Ecto neural progenitor cell (in vitro differentiated cells): ENCODE data around the gene WDR70.
"Not testable (repeated sequence)": the region's sequence is repeated elsewhere in the genome, so short reads cannot be mapped to it uniquely, and the experiment has no call there.

Experiments
- DNase-seq: peaks from one replicate; pipeline ENCODE4 v3.0.0-alpha.2; 2018; ENCODE audit warnings: low spot score

The WDR70 gene

GRCh38 chr5:37454402-37455055 is 75.4 kb downstream of the WDR70 start:
- not testable (repeated sequence) for DNase-seq

GRCh38 chr5:37463191-37464051 is 84.3 kb downstream of the WDR70 start:
- DNase-seq, result not testable (repeated sequence)

- not testable (repeated sequence) for DNase-seq
Measured at GRCh38 chr5:37464581-37464980, 85.5 kb downstream of the WDR70 start.

DNA sequence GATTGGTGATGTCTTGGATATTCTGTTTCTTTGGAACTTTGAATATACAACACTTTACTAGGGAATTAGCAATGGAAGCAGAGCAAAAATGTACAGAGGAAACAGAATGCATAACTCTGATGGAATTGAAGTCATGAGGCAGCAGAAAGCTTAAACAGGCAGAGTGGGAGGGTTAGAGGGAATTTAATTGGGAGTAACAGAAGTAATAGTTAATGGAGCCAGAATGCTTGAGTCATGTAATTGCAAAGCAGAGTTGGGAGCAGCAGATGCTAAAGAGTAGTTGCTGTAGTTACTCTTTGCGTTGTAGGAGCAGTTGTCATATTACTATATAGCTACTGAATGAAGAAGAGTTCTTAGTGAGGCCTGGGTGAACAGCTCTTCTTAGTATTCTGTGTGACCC is 90.3 kb downstream of the WDR70 start:
- not testable (repeated sequence) for DNase-seq

GRCh38 chr5:37471666-37472197 is 92.6 kb downstream of the WDR70 start:
- DNase-seq, result no peak

- no peak for DNase-seq
Measured at GRCh38 chr5:37477426-37477825, 98.3 kb downstream of the WDR70 start.

DNA sequence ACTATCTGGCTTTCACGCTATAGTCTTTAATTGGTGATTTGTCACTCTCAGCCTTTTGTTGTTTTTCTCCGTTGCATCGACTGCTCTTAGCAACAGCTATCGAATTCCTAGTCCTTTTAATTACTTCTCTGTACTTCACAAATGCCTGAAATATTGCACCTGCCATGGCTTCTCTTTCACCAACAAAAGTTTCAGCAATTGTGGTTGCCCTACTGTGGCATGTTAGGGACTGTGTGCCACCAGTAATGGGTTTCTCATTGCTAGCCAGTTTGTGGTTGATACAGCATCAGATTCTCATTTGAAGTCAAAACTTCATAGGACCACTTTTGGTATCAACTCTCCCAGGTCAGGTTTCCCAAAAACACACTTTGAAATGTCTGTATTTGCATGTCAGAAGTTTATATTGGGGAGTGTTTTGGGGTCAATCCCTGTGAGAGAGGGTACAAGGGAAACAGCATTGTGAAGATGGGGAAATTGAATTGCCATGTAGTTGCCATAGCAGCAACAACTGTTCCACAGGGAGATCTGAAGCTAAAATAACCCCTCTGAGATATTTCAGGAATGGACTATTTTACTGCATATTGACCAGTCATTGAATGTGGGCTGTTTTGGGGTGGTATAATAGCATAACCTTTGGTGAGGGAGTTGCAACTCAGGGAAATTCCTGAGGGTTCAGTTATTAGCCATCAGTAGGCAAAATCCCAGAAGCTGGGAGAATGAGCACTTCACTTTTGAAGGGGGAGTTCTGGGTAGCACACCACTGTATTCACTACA is 99.2 kb downstream of the WDR70 start:
- no peak for DNase-seq

DNA sequence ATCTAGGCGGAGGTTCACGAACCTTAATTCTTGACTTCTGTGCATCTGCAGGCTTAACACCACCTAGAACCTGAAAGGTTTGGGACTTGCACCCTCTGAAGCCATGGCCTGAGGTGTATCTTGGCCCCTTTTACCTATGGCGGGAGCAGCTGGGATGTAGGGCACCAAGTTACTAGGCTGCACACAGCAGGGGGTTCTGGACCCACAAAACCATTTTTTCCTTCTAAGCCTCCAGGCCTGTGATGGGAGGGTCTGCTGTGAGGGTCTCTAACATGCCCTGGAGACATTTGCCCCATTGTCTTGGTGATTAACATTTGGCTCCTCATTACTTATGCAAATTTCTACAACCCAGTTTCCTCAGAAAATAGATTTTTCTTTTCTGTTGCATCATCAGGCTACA is 102.3 kb downstream of the WDR70 start:
- not testable (repeated sequence) for DNase-seq

GRCh38 chr5:37490120-37490810 is 111.1 kb downstream of the WDR70 start:
- DNase-seq, result no peak

GRCh38 chr5:37490931-37491330 is 111.8 kb downstream of the WDR70 start:
- DNase-seq, result no peak

GRCh38 chr5:37492778-37493555 is 113.8 kb downstream of the WDR70 start:
- DNase-seq, result no peak

- DNase-seq, result no peak
Measured at GRCh38 chr5:37494756-37495155, 115.6 kb downstream of the WDR70 start.

- DNase-seq, result no peak
Measured at GRCh38 chr5:37495210-37495609, 116.1 kb downstream of the WDR70 start.

DNA sequence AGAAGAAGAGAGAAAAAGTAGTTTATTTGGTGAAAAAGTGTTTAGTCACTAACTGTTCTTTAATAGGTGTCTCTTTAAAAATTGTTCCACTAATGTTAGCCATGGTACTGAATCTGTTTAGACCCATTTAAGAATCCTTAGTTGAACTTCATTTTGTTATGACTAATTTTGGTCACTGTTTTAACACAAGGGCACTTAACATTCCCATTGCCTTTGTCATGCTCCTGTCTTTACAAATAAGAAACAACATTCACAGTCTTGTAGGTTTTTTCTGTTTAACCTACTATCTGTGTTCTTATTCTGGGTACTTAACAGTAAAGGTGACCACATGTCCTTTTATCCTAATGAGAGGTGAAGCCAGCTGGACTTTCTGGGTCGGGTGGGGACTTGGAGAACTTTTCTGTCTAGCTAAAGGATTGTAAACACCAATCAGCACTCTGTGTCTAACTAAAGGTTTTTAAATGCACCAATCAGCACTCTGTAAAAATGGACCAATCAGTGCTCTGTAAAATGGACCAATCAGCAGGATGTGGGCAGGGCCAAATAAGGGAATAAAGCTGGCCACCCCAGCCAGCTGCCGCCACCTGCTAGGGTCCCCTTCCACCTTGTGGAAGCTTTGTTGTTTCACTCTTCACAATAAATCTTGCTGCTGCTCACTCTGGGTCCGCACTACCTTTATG is 116.7 kb downstream of the WDR70 start:
- DNase-seq, result no peak

- DNase-seq, result no peak
Measured at GRCh38 chr5:37496902-37497445, 117.9 kb downstream of the WDR70 start.

- DNase-seq, result no peak
Measured at GRCh38 chr5:37501152-37501551, 122.0 kb downstream of the WDR70 start.

DNA sequence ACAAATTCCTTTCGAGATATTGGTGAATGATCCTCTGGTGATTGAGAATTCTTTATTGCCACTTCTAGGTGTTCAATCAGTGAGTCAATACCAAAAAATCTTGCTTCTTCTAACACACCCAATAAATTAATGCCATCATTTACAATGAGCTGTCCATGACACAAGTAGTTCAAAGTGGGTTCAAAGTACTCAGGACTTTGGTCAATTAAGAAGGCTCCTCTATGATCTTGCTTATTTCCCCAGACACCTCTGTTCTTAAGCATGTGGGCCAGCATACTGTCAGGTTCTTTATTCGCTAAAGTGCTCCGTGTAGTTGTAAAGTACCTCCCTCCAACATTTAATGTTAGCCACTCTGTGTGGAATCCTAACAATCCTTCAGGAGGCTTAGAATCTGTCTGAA is 127.1 kb downstream of the WDR70 start:
- no peak for DNase-seq

GRCh38 chr5:37506722-37507121 is 127.6 kb downstream of the WDR70 start:
- DNase-seq, result no peak

- no peak for DNase-seq
Measured at GRCh38 chr5:37511646-37512045, 132.5 kb downstream of the WDR70 start.

DNA sequence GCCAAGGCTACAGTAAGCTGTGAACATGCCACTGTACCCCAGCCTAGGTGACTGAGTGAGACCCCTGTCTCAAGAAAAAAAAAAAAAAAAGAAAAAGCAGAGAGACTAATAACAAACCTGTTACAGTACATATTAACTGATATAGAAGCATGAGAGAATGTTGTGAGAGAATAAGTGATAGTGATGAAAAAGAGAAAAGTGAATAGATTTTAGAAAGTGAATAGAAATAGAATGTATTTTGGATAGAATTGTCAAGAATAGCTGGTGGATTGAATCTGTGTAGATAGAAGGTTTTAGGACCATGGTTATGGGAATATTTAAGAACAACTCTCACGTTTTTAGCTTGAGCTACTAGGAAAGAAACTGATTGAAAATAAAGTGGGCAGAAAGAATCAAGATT is 135.8 kb downstream of the WDR70 start:
- no peak for DNase-seq
